ENCODE measurements around the gene ZNF407.

Gene ZNF407

GRCh38 chr18:75109819-75110218, 512.1 kb downstream of the ZNF407 start:
- DNase-seq = no peak

- DNase-seq = no peak
Measured at GRCh38 chr18:75110311-75110710, 512.6 kb downstream of the ZNF407 start.

GRCh38 chr18:75110846-75111415, 513.3 kb downstream of the ZNF407 start:
- DNase-seq = no peak

- DNase-seq = no peak
Measured at GRCh38 chr18:75111760-75112159, 514.1 kb downstream of the ZNF407 start.

GRCh38 chr18:75112186-75113096, 514.8 kb downstream of the ZNF407 start:
- no peak for DNase-seq

GRCh38 chr18:75113455-75113854, 515.8 kb downstream of the ZNF407 start:
- DNase-seq = no peak

GRCh38 chr18:75114231-75114764, 516.6 kb downstream of the ZNF407 start:
- no peak for DNase-seq
